Brain microvascular endothelial cell (primary cell): ENCODE data around the gene CLIC5.
A peak's percentile ranks its signal among the peaks of the same experiment; 100 is the strongest.

Source experiments
- DNase-seq: peaks from one replicate; pipeline ENCODE4 v3.0.0-alpha.2; 2020
- H3K27ac ChIP-seq: fragments of 250-450 bp; sonication (Bioruptor Pico); 2 replicates; pipeline ENCODE4 v1.5.1; 2020; ENCODE audit warnings: mild to moderate bottlenecking, moderate library complexity
- H3K27me3 ChIP-seq: fragments of 250-450 bp; sonication (Bioruptor Pico); replicated peaks from 2 replicates; pipeline ENCODE4 v1.5.1; 2020; ENCODE audit warnings: mild to moderate bottlenecking
- H3K36me3 ChIP-seq: fragments of 250-450 bp; sonication (Bioruptor Pico); replicated peaks from 2 replicates; pipeline ENCODE4 v1.5.1; 2020; ENCODE audit warnings: mild to moderate bottlenecking
- H3K4me3 ChIP-seq: 2 replicates; pipeline ENCODE4 v1.5.1; 2011; ENCODE audit warnings: low read depth, mild to moderate bottlenecking, control low read depth, low read length, moderate library complexity
- CTCF ChIP-seq: IDR thresholded peaks from 2 replicates; pipeline ENCODE4 v1.5.1; 2011; ENCODE audit warnings: low read depth, mild to moderate bottlenecking, moderate library complexity, low read length, control low read depth, inconsistent platforms; ENCODE audit errors: missing control alignments
- in situ Hi-C: cut with HindIII; loops from 2 replicates; pipeline ENCODE4 v1.10.0; 2017; ENCODE audit warnings: low sequenced_read_pairs, low pct_ligation_motif_present

Gene CLIC5

GRCh38 chr6:46050845-46051405 lies 35.3 kb upstream of the CLIC5 start:
- no peak for DNase-seq
- in situ Hi-C loops: no loop called here
- no peak overlapping the region for H3K4me3 ChIP-seq
- no peak for TF ChIP-seq CTCF
- H3K36me3 ChIP-seq: no peaks in the 10 kb centered on the region
- H3K27me3 ChIP-seq: no peaks in the 10 kb centered on the region
- no peak overlapping the region for H3K27ac ChIP-seq

GRCh38 chr6:46048646-46049297 lies 33.1 kb upstream of the CLIC5 start:
- DNase-seq: no peak
- H3K36me3 ChIP-seq: no peaks in the 10 kb centered on the region
- H3K27ac ChIP-seq: no peak overlapping the region
- no peak overlapping the region for H3K4me3 ChIP-seq
- no peak for TF ChIP-seq CTCF
- in situ Hi-C loops: no loop called here
- H3K27me3 ChIP-seq: no peaks in the 10 kb centered on the region

GRCh38 chr6:46046558-46047174 lies 31.0 kb upstream of the CLIC5 start:
- in situ Hi-C loops: no loop called here
- Histone ChIP-seq H3K27ac (no peak overlapping the region), H3K36me3 (no peaks in the 10 kb centered on the region), H3K4me3 (no peak overlapping the region), H3K27me3 (no peaks in the 10 kb centered on the region)
- DNase-seq: no peak
- TF ChIP-seq CTCF: no peak

GRCh38 chr6:46044881-46045617 lies 29.4 kb upstream of the CLIC5 start:
- Histone ChIP-seq H3K4me3 (no peak overlapping the region), H3K27ac (peak overlapping the region; percentile 21), H3K27me3 (no peaks in the 10 kb centered on the region), H3K36me3 (no peaks in the 10 kb centered on the region)
- DNase-seq: peak; percentile 92
- in situ Hi-C loops: no loop called here
- no peak for TF ChIP-seq CTCF

- Histone ChIP-seq H3K27me3 (no peaks in the 10 kb centered on the region), H3K27ac (no peak overlapping the region), H3K36me3 (no peaks in the 10 kb centered on the region), H3K4me3 (no peak overlapping the region)
- in situ Hi-C loops: no loop called here
- TF ChIP-seq CTCF: peak; percentile 77
- DNase-seq: peak; percentile 50
Measured at GRCh38 chr6:46042355-46042999, 26.8 kb upstream of the CLIC5 start.
